CD4-positive, alpha-beta T cell treated with Interleukin-17A for 4 hours (primary cell): ENCODE data around the gene ASAH2B.
"Not testable (repeated sequence)": the region's sequence is repeated elsewhere in the genome, so short reads cannot be mapped to it uniquely, and the experiment has no call there.

Source experiments
- DNase-seq: peaks from one replicate; pipeline ENCODE4 v3.0.0-alpha.2; 2020; ENCODE audit warnings: mixed read lengths

Gene ASAH2B

DNA sequence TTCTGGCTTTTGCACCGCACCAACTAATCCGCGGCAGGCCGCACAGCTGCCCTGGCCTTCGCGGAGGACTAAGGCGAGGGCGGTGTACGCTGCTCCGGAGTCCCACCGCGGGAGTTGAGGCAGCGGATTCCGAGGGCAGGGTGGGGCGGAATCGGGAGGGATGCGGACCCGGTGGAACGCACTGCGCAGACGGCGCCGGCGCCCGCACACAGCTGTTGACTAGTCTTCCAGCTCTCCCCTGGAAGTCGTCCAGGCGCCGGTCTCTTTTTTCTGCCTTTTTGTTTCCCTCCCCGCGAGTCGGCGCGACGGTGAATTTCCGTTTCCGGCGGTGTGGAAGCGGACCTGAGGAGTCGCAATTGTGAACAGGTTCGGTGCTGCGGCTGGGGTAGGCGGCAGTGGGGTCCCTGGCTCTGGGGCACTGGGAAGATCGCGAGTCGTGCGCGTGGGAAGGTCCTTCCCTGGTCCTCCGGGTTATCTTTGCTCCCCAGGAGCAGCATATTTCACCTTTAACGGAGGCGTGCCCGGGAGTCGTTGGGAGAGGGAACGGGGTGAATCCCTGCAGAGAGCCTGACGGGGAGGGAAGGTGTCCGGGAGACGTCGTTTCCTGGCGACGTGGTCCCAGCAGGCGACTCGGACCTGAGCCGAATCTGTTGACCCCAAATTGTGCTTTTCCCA lies at the start of gene ASAH2B:
Gene ASAH2B (plus strand): TSS at position 319 of the 675 bp plus-strand sequence. CDS start 5,195 bp downstream, outside the sequence.
- DNase-seq: peak; percentile 83

GRCh38 chr10:50697819-50698218 lies 41.9 kb upstream of the ASAH2B start:
- not testable (repeated sequence) for DNase-seq

- not testable (repeated sequence) for DNase-seq
These were observed 37.8 kb upstream of the ASAH2B start for GRCh38 chr10:50701947-50702346.

DNA sequence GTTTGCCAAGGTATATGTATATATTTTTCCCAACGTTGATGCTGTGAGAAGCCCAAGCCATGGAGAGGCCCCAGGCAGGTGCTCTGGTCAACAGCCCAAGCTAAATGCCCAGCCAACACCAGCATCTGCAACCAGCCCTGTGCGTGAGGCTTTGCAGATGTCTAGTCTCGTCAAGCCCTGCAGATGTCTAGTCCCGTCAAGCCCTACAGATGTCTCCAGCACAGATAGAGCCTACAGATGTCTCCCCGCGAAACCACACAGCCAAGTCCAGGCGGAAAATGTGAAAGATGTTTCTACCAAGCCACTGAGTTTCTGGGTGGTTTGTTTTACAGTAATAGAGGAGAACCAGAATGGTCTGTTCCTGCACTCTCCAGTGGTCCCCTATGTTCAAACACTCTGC lies 36.7 kb upstream of the ASAH2B start:
- not testable (repeated sequence) for DNase-seq

DNA sequence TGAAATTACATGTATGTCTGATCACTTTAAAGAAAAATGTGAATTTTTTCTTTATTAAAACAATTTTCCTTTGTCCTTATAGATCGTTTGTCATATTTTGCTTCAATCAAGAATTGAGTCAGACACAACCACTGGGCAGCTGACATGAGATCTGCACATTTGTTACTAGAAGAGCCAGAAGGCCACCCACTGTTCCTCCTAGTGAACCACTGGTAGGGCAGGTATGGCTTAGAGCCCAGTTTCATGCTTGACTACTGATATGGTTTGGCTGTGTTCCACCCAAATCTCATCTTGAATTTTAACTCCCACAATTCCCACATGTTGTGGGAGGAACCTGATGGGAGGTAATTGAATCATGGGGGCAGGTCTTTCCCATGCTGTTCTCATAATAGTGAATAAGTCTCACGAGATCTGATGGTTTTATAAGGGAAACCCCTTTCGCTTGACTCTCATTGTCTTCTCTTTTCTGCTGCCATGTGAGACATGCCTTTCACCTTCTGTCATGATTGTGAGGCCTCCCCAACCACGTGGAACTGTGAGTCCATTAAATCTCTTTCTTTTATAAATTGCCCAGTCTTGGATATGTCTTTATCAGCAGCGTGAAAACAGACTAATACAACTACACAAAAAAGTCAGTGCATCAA lies 35.2 kb upstream of the ASAH2B start:
- not testable (repeated sequence) for DNase-seq

DNA sequence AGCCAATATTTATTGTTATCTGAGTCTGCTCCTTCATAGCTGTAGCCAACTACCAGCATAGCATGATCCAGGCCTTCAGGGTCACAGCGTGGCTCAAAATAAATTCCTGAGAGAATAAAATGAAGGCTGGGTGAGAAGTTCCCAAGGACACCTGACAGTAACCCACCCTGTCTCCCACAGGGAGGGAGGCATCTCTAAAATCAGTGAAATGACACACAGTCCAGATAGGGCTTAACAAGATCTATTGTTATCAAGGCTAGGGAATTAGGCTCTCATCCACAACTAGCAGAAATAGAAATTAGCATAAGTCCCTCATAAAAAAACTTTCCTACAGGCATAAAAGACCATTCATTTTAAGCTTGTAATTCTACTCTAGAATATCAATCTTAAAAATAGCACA lies 33.7 kb upstream of the ASAH2B start:
- not testable (repeated sequence) for DNase-seq

DNA sequence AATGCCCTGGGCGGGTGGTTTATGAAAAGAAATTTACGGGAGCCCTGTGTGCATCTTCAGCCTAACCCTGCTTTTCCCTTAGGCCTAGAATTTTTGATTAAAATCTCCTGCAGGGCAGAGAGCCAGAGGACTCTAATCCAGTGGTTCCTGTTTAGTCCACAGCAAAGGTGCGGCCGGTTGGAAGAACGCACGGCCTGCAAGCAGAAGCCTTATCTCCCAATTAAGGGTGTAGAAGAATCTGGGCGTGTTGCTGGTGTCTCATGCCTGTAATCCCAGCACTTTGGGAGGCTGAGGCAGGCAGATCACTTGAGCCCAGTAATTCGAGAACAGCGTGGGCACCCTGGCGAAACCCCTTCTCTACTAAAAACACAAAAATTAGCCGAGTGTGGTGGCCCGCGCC lies 29.5 kb upstream of the ASAH2B start:
- not testable (repeated sequence) for DNase-seq

- DNase-seq: not testable (repeated sequence)
These were observed 15.9 kb upstream of the ASAH2B start for GRCh38 chr10:50723812-50724211.

- DNase-seq: not testable (repeated sequence)
These were observed 11.6 kb upstream of the ASAH2B start for GRCh38 chr10:50728112-50728511.

- not testable (repeated sequence) for DNase-seq
These were observed 634 bp upstream of the ASAH2B start for GRCh38 chr10:50738987-50739617.

GRCh38 chr10:50740293-50740648 lies 535 bp downstream of the ASAH2B start:
- DNase-seq: peak; percentile 50

- not testable (repeated sequence) for DNase-seq
These were observed 3.1 kb downstream of the ASAH2B start for GRCh38 chr10:50742820-50743219.

DNA sequence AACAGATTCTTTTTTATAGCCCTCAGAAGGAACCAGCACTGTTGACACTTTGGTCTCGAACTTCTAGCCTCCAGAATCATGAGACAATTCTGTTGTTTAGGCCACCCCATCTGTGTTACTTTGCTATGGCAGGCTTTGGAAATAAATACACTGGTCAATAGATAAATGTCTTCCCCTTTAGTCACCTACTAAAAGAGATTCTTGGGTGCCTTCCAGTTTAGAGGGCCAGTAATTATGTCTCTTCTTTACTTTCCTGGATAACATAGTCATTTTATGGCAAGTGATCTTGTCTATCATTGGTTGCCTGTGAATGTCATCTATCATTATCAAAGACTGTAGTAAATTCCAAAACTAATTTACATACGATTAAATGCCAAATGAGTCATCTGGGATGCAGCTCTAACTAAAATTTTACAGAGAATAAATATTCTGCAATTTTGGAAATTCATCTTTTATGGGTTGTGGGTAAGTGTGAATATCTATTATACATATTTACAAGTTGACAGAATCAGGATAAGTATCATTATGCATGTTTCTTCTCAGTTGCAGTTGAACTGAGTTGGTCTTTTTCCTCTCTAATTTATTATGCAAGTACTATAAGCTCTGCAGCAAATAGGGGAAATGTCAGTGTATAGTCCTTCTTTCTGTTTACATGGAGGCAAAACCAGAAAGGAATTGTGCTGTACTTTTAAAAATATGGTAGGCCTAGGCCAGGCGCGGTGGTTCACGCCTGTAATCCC lies 27.2 kb downstream of the ASAH2B start:
- not testable (repeated sequence) for DNase-seq

DNA sequence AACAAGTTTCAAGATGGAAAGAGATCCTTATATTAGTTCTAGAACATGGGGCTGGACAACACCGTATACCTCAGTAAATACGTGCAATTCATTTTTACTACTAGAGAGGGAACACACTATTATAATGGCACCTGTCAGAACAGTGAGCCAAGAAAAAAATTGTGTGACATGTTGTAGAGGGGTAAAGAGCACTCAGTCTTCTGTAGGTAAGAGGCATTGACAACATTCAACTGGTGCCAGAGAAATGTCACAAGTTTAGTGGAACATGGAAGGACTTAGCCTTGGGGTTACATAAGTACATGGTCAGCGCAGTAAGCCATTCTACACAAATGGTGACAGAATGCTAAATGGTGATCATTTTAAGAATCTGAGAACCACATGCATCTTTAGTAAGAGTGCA lies 32.3 kb downstream of the ASAH2B start:
- DNase-seq: not testable (repeated sequence)

GRCh38 chr10:50774868-50775267 lies 35.1 kb downstream of the ASAH2B start:
- not testable (repeated sequence) for DNase-seq

GRCh38 chr10:50780036-50780435 lies 40.3 kb downstream of the ASAH2B start:
- not testable (repeated sequence) for DNase-seq

DNA sequence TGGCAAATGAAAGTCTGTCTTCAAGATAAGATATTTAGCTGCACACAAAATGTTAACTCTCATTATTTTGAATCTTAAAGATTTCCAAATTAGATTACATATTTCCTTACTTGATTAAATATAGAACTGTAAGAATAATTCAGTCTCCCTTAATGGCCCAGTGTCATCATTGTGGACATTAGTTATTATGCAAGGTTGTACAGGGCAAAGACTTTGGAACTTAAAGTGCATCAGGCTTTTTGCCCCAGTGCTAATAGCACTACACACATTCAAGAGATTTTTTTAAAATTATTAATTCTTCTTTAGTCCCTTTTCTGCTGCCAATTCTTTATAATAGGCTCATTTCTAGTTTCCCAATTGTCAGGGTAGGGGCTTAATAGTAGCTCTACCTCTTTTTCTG lies 42.3 kb downstream of the ASAH2B start:
- DNase-seq: not testable (repeated sequence)

DNA sequence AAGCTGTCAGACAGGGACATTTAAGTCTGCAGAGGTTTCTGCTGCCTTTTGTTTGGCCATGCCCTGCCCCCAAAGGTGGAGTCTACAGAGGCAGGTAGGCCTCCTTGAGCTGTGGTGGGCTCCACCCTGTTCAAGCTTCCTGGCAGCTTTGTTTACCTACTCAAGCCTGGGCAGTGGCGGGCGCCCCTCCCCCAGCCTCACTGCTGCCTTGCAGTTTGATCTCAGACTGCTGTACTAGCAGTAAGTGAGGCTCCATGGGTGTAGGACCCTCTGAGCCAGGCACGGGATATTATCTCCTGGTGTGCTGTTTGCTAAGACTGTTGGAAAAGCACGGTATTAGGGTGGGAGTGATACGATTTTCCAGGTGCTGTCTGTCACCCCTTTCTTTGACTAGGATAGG lies 48.2 kb downstream of the ASAH2B start:
- DNase-seq: not testable (repeated sequence)

DNA sequence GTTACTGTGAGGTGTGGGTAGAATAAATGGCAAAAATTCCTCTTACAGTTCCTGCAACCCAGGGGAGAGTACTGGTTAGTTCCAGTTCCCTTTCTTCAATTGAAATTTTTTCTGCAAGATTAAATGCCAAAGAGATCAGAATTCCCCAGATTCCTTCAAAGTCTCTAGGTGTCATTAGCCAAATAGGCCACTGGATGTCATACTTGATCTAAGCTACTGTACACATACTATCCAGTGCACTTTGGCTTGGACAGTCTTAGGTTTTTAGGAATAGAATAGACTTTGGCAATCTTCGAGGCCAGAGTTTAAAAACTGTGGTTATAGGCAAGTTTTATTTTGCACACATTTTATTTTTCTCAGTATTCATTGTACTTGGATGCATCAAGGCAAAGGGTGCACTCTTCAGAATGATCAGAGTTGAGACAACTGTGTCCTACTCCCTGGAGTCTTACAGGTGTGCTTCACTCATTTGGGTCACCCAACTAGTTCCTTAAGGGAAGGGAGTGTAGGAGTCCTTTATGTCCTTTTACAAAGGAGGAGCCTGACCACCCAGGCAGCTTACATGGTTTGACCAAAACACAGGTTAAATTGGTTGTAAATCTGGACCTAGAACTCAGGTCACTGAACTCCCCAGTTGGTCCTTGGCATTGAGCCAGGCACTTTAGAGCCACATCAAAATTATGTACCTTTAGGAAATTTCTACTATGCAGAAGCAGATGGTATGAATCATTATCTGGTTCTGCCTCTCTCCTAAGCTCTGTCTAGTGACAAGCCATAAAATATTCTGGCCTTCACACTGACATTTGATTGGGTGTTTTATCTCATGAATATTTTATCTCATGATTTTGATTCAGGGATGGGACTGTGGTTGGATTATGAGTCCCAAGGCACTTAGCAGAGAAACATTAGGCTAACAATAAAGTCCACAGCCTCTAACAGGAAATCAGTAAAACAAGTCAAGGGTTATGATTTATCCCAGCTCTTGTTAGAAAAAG lies 49.5 kb downstream of the ASAH2B start:
- DNase-seq: no peak

DNA sequence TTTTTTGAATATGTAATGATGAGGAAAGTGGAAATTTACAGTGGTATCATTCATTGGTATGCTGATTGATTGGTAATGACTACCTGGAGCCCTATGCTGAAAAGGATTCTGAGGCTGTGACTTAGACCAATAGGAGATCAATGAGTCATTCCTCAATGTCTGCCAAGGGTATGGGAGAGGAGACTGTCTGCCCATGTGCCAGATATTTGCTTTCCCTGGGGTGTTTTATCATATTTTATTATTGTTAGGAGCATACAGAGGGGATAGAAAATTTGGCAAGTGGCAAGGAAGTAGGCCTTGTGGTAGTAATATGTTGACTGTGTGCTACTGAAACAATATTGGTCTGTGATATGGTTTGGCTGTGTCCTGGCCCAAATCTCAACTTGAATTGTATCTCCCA lies 54.8 kb downstream of the ASAH2B start:
- no peak for DNase-seq

GRCh38 chr10:50796693-50797092 lies 57.0 kb downstream of the ASAH2B start:
- no peak for DNase-seq

- DNase-seq: no peak
These were observed 58.6 kb downstream of the ASAH2B start for GRCh38 chr10:50798297-50798696.
